Measurements from ENCODE around the gene WAPL. TPM values are rescaled to one million over a fixed set of nuclear protein-coding genes. Genes with fewer than 3 reads are reported as not detected.

The WAPL gene
- total and polyA plus RNA-seq, 2 of the 8 experiments (the other 6 are each of a cell fraction or from before 2014, with no cell fraction given), result 12.8 to 48.1 TPM

- no peak for TF ChIP-seq CTBP2 (IDR thresholded peaks at IDR 0.05; ENCODE audit: borderline replicate concordance, insufficient read depth, insufficient read length, low read length)
- no peak for TF ChIP-seq TCF12 (IDR thresholded peaks at IDR 0.05; ENCODE audit: low read depth, low read length)
Observed at GRCh38 chr10:86388119-86388704, 133.4 kb downstream of the WAPL start (continued).

Data from H1 (cell line).